HUDEP-2 (cell line): Measurements from ENCODE around the gene NNAT.
"Not testable (repeated sequence)": the region's sequence is repeated elsewhere in the genome, so short reads cannot be mapped to it uniquely, and the experiment has no call there.

Experiments
- DNase-seq, 76 experiments: peaks; one replicate each; lab custom pipeline; 2025; ENCODE audit not compliant: unreplicated experiment in 76 of 76; lab: John Stamatoyannopoulos, UW

NNAT gene

GRCh38 chr20:37538003-37538402 lies 17.0 kb downstream of the NNAT start:
- DNase-seq, result peak in 21 of 76 experiments; percentile 6 to 41 (median 23)

- no peak for DNase-seq
Observed at GRCh38 chr20:37539424-37539823, 18.4 kb downstream of the NNAT start.

GRCh38 chr20:37540001-37540400 lies 19.0 kb downstream of the NNAT start:
- DNase-seq, result no peak

GRCh38 chr20:37540838-37541237 lies 19.8 kb downstream of the NNAT start:
- DNase-seq, result not testable (repeated sequence)

- DNase-seq, result no peak
Observed at GRCh38 chr20:37541326-37541725, 20.3 kb downstream of the NNAT start.

- DNase-seq, result no peak
Observed at GRCh38 chr20:37542281-37542680, 21.2 kb downstream of the NNAT start.

GRCh38 chr20:37543828-37544227 lies 22.8 kb downstream of the NNAT start:
- DNase-seq, result peak in 1 of 76 experiments; percentile 7

- no peak for DNase-seq
Observed at GRCh38 chr20:37544386-37544785, 23.3 kb downstream of the NNAT start.

GRCh38 chr20:37545516-37545915 lies 24.5 kb downstream of the NNAT start:
- no peak for DNase-seq

GRCh38 chr20:37547912-37548311 lies 26.9 kb downstream of the NNAT start:
- no peak for DNase-seq

GRCh38 chr20:37550101-37550920 lies 29.3 kb downstream of the NNAT start:
- not testable (repeated sequence) for DNase-seq

- not testable (repeated sequence) for DNase-seq
Observed at GRCh38 chr20:37551660-37552059, 30.6 kb downstream of the NNAT start.

- DNase-seq, result no peak
Observed at GRCh38 chr20:37552415-37552814, 31.4 kb downstream of the NNAT start.

- not testable (repeated sequence) for DNase-seq
Observed at GRCh38 chr20:37554721-37555298, 33.8 kb downstream of the NNAT start.

- no peak for DNase-seq
Observed at GRCh38 chr20:37556538-37556937, 35.5 kb downstream of the NNAT start.

- no peak for DNase-seq
Observed at GRCh38 chr20:37558306-37558705, 37.3 kb downstream of the NNAT start.

GRCh38 chr20:37558779-37559178 lies 37.7 kb downstream of the NNAT start:
- no peak for DNase-seq

GRCh38 chr20:37559312-37560027 lies 38.4 kb downstream of the NNAT start:
- no peak for DNase-seq

GRCh38 chr20:37560629-37561028 lies 39.6 kb downstream of the NNAT start:
- no peak for DNase-seq

- no peak for DNase-seq
Observed at GRCh38 chr20:37562695-37563480, 41.8 kb downstream of the NNAT start.

- no peak for DNase-seq
Observed at GRCh38 chr20:37564016-37564387, 43.0 kb downstream of the NNAT start.
